HG03575 (cell line): Measurements from ENCODE around the gene HMSD.

Experiments
- ATAC-seq: cut with Tn5 transposase; IDR thresholded peaks from one replicate; pipeline ENCODE4 v1.9.1; 2021; ENCODE audit not compliant: unreplicated experiment, insufficient number of reproducible peaks, low FRiP score; ENCODE audit errors: extremely low read depth

The HMSD gene

DNA sequence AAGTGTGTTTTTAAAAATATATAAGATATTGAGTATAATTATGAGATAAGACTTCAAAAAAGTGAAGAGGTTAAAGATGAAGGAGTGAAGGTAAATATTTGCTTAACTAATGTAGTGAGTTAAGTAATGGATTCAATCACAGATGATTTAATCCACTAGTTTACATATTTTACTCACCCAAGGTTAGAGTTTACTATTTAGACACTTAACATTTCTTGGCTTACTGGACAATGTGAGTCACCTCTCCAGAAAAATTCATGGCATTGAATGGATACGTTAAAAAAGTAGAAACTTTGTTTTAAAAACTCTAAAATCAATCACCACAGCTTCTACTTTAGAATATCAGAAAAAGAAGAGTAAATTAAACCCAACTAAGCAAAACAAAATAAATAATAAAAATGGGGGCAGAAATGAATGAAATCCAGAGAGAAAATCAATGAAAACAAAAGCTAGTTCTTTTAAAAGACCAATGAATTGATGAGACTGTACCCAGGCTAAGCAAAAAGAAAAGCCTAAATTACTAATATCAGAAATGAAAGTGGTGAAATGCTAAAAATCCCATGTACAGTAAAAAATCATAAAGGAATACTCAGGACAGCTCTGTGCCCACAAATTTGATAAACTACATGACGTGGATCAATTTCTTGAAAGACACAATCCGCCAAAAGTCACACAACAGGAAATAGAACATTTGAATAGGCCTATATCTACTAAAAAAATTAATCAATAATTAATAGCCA, 1.9 kb upstream of the HMSD start:
- ATAC-seq, result no peak

DNA sequence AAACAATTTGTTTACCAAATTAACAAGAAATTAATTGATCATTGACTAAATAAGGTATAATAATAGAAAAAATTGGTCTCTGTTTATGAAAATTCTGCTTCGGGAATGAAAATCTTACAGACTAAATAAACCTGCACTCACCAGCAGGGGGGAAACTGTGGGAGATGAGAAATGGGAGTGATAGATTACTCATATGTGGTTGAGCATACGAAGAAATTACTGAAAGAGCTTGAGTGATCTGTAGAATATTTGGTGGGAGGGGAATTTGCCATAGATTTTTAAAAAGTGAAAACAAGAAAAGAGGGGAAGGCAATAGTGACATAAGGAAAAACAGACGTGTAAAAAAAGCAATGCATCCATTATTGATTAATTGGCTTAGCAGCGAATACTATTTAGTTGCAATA, 2.2 kb downstream of the HMSD start:
- ATAC-seq, result peak; percentile 30

DNA sequence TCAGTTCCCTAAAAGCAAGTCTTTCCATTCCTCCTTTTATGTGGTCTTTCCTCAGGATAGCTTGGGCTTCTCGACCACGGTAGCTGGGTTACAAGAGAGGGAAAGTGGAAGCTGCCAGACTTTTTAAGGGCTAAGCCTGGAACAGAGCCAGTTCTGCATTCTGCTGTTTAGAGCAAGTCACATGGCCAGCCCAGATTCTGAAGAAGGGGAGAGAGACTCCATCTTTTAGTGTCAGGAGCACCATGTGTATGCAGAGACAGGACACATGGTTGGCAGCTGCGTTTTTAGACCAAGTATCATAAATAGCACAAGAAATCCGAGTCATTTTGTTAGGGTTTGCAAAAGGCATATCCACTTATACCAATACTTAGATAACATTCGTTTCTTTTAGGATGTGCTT, 4.7 kb downstream of the HMSD start:
- no peak for ATAC-seq

DNA sequence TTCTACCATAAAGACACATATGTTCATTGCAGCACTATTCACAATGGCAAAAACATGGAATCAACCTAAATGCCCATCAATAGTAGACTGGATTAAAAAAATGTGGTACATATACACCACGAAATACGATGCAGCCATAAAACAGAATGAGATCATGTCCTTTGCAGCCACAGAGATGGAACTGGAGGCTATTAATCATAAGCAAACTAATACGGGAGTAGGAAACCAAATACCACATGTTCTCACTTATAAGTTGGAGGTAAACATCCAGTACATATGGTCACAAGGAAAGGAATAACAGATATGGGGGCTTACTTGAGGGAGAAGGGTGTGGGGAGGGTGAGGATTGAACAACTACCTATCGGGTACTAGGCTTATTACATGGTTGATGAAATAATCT, 7.7 kb downstream of the HMSD start:
- no peak for ATAC-seq

DNA sequence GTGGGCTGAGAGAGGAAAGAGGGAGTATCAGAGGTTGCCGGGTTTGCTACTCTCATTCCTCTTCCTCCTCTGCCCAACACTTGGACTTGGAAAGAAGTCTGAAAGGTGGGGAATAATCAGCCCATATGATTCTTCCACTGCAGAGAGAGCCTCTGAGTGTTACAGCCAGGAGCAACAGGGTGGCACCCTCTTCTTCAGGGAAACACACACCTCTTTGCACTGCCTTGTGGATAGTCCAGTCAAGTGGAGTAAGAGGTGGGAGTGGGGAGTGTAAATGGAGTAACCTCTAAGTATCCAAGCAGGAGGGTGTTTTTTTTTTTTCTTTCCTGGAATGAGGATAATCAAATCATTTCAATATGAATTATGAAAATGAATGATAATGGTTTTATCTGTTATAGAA, 11.8 kb downstream of the HMSD start:
- ATAC-seq, result no peak

DNA sequence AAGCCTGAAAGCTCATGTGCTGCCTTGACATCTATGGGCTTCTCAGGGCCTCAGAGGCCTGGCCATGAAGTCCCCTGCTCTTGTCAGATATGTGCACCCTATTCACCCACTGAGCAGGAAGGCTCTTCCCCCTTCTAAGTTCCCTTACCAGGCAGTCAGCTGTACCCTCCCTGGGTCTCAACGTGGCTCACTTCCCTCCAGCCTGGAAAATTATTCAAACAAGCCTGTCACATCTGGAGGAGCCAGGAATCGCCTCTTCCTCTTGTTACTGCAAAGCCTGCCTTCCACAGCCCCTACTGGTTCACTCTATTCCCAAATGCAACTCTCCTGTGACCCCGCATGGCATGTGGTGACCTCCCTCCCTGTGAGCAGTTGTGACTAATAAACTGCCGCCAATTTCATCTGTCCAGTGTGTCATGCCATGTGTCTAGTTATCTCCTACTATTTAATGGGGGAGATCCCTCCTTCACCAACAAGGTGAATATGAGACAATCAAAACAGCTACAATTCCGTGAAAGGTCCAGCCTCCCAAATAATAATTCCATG, 12.4 kb downstream of the HMSD start:
- no peak for ATAC-seq

DNA sequence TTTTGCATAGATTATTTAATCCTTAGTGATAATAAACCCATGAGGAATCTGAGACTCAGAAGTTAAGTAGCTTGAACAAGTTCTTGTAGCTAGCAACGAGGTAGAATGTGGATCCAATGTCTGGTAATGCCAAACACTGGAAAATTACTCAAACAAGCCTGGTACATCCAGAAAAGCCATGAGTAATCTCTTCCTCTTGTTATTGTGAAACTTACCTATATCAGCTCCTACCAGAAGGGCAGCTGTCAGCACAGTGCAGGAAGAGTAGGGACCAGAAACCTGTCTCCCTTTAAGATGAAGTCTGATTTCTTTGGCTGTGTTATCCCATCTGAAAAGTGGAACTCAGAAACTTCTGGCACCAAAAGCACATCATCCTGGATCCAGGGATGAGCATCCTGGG, 13.0 kb downstream of the HMSD start:
- no peak for ATAC-seq

DNA sequence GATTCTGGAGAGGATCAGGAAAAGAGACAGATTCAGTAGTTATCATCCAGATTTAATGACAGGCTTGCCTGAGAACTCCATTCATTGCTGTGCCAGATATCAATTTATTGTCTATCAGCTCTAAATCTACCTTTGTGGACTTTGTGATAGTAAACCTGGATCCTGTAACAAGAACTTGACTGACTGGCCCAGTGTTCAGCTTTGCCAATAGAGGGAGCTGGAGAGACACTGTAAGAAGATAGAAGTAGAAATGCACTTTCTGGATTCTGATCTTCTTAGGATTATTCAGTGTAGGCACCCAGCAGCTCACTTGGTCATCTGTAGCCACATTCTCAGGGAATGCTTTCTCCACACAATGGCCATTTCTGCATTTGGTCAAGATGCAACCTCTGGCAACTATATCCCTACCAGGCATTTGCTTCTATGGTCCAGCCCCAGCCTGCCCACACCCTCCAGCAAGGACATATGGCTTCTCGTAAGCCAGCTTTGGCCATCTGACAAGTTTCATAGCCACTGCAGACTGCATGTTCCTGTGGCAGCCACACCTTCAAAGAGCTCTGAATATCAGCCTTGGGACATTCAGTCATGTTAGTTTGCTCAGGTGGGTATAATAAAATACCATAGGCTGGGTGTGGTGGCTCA, 14.6 kb downstream of the HMSD start:
- ATAC-seq, result no peak

DNA sequence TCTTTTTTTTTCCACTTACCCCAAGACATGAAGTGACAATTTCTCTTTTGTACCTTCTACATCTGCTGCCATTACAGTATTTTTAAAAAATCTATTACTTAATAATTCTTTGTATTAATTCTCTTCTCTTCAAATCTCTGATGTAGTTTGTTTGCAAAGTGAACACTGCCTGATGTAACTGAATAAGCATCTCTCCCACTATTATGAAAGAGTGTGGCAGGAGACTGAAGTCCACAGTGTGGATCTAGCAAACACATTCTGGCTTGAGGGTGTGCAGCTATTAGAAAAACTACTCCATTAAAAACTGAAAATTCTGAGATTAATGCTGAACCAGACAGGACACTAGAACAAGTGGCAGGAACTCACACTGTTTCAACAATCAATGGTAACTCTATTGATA, 15.8 kb downstream of the HMSD start:
- ATAC-seq, result no peak

DNA sequence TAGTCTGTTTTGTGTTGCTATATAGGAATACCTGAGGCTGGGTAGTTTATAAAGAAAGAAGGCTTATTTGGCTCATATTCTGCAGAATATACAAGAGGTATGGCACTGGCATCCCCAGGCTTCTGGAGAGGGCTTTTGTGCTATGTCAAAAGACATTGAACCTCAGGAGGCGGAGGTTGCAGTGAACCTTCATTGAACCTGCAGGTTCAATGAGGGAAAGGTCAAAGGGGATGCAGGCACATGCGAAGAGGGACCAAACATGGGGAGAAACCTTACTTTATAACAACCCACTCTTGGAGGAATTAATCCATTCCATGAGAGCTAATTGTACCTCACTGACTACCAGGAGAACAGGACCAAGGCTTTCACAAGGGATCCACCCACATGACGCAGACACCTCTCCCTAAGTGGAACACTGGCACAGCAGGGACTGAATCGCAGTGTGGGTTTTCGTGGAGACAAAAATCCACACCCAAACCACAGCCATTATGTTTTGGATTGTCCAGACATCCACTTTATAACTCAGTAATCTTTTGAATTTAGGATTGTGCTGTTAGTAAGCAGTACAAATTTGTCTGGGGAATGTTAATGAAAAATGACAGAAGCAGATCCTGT, 16.7 kb downstream of the HMSD start:
- no peak for ATAC-seq

DNA sequence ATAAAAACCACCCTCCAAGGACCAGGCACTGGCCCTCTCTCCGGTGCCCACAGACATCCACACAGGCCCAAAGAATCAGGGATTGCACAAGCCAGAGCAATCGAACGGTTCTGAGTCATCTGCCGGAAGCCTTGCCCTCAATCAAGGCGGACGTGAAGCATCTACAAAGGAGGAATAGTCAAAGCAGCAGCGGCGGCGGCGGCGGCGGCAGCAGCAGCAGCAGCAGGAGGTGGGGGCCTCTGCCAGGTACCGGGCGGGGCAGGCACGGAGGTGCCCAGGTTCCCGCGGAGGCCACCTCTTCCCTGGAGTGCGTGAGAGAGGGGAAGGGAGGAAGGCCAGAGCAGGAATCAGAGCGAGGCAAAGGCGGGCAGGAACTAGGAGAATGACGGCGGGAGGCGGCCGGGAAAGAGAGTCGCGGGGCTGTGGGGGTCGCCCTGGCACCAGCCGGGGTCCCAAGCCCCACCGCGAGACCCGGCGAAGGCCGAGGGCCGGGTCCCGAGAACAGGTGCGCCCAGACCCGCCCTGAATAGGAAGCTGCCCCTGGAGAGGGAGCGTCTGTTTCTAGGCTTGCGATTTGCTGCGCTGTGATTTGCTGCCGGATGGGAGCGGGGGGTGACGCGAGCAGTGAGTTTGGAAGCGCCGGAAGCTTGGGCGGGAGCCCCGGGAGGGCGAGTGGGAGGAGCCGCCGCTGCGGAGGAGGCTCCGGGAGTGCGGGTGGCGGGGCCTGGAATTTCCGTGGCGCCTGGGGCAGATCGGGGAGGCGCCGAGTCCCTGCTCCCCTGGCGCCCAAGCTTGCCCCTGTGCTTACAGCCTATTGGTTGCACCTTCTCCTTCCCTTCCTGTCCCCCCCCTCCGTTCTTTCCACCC, 21.1 kb downstream of the HMSD start, which contains the start of gene SERPINB8:
SERPINB8 (plus strand) TSS at position 140 of the 867 bp plus-strand sequence. CDS start 8,228 bp downstream, outside the sequence.
- peak; percentile 77 for ATAC-seq

GRCh38 chr18:63970809-63971205, 21.7 kb downstream of the HMSD start:
- no peak for ATAC-seq

DNA sequence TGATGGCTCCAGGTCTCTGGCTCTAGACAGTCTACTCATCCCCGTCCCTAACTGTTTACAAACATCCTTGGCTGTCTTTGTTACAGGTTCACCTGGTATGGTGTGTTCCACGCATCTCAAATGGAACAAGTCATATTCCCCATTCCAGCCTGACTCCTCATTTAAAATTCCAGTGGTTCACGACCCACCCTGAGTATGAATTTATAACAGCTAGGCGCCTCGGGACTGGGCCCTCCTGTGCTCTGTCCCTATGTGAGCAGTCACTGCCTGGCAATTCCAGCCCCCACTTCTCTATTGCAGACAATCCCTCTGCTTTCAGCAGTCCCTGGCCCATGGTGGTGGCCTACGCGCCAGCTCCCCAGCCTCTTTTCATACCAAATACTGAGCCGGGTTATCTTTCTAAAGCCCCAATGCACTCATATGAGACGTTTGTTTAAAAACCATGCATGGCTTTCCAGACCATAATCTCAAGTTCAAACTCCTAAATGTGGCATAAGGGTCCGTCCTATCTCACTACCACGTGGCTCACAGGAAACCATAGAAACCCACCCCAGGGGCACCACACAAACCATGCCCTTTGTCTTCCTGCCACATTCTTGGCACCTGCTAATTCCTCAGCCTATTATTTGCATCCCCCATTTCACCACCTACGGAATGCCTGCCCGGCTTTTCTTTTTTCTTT, 22.4 kb downstream of the HMSD start:
- no peak for ATAC-seq

- no peak for ATAC-seq
These were observed 22.9 kb downstream of the HMSD start for GRCh38 chr18:63972002-63972376.

DNA sequence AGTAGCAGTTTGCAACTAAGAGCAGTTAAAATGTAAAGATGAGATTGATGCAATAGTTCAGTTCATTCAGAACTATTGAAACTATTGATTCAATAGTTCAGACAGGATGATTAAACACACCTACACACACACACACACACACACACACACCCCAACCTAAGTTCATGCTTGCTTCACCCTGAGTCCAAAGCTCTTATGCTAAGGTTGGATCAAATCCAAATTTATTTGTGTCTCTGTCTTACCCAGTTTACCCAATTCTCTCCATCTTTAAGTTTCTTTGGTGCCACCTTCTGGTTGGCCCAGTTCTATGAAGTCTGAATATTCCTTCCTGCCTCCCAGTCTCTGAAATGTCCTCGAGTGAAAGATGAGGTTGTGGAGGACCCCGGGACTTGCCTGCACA, 25.9 kb downstream of the HMSD start:
- no peak for ATAC-seq

GRCh38 chr18:63975628-63976027, 26.5 kb downstream of the HMSD start:
- no peak for ATAC-seq

DNA sequence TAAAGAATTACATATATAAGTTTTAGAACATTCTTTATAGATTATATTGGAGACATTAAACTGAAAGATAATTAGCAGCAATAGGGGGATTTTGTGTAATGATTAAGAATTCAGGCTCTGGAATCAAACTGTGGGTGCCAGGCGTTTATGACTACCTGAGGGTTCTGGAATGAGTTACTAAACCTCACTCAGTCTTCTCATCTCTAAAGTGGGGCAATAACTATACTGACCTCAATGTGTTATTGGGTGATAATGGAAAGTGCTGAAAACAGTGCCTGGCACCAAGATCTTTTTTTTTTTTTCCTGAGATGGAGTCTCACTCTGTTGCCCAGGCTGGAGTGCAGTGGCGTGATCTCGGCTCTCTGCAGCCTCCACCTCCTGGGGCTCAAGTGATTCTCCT, 27.9 kb downstream of the HMSD start:
- ATAC-seq, result no peak

DNA sequence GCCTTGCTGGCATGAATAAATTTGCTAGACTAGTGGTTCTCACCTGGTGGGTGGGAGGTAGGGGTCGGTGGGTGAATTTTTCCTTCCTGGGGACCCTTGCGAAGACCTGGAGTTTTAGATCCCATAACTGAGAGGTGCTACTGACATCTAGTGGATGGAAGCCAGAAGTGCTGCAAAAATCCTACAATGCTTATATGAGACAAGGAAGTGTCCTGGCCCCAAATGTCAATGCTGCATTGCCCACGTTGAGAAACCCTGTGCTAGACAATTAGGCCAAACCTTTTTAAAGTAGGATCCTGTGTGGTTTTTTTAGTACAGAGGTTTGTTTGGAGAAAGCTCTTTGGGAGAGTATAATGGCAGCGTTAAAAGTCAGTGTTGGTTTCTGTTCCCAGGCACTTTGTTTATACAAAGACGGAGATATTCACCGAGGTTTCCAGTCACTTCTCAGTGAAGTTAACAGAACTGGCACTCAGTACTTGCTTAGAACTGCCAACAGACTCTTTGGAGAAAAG, 30.4 kb downstream of the HMSD start:
- ATAC-seq, result no peak
